K562 (cell line): ENCODE data around the gene ADGRE1. TPM values are rescaled to one million over a fixed set of nuclear protein-coding genes. Genes with fewer than 3 reads are reported as not detected.

Experiments used
- ATAC-seq: fragments of 200-7000 bp; cut with Tn5 transposase; 3 replicates; pipeline ENCODE4 v1.9.1; 2020; ENCODE audit warnings: moderate library complexity
- BruUV-seq: library from RNA; stranded (reverse); fragments of 400-500 nt; replicated peaks from 2 replicates; lab custom pipeline; 2021; lab: Mats Ljungman, UMichigan
- CTCF ChIA-PET: fragments of 300-600 bp; formaldehyde crosslinking; extraction: SDS; loops from one replicate; lab custom pipeline; 2021; ENCODE audit warnings: low intra/inter-chr PET ratio; lab: Yijun Ruan, JAX
- POLR2A ChIA-PET: fragments of 300-600, 350-650 bp; sonication (Branson Sonifier 250); formaldehyde crosslinking; extraction: SDS; loops from one replicate; lab custom pipeline; 2021; ENCODE audit warnings: antibody characterized with exemption, inconsistent platforms; lab: Yijun Ruan, JAX
- DNase-seq, 4 experiments: peaks; one replicate each; pipeline versions ENCODE4 v3.0.0 to v3.0.0-alpha.2; 2011 to 2018; ENCODE audit warnings: low spot score in 3 of 4, mixed read lengths in 3 of 4; ENCODE audit errors: extremely low read depth in 1 of 4
- FAIRE-seq: peaks from 2 replicates; lab custom pipeline; 2011; peaks lifted over from hg19 to GRCh38; lab: Jason Lieb, UNC
- H2AFZ ChIP-seq: 2 replicates; pipeline ENCODE4 v1.6.0; 2011; ENCODE audit warnings: low read depth, low read length, control low read depth, inconsistent platforms
- H3K27ac ChIP-seq: fragments of 200-600 bp; 3 replicates; pipeline ENCODE4 v1.8.0; 2011; ENCODE audit warnings: low read depth, mild to moderate bottlenecking, control low read depth, inconsistent platforms, low read length, moderate library complexity, mixed read lengths; ENCODE audit errors: extremely low read depth
- H3K27me3 ChIP-seq, 2 experiments: fragments of 300-600 bp in 1 of 2; 2 replicates in 1 of 2; 3 replicates in 1 of 2; pipeline versions ENCODE4 v1.6.0 to v1.8.0; 2011; ENCODE audit warnings: inconsistent platforms in 2 of 2, low read length in 2 of 2, mild to moderate bottlenecking in 1 of 2, mixed read lengths in 1 of 2, moderate library complexity in 1 of 2; ENCODE audit not compliant: control insufficient read depth in 2 of 2, insufficient read depth in 2 of 2
- H3K36me3 ChIP-seq: fragments of 300-600 bp; 3 replicates; pipeline ENCODE4 v1.8.0; 2011; ENCODE audit warnings: mild to moderate bottlenecking, low read length, inconsistent platforms; ENCODE audit not compliant: control insufficient read depth, insufficient read depth
- H3K4me1 ChIP-seq, 2 experiments: fragments of 200-600 bp in 1 of 2; replicated peaks in 1 of 2; 2 replicates in 1 of 2; 3 replicates in 1 of 2; pipeline versions ENCODE4 v1.5.1 to v1.8.0; 2011; ENCODE audit warnings: inconsistent platforms in 2 of 2, low read length in 2 of 2, mild to moderate bottlenecking in 1 of 2, mixed read lengths in 1 of 2, moderate library complexity in 1 of 2; ENCODE audit not compliant: control insufficient read depth in 2 of 2, insufficient read depth in 2 of 2
- H3K4me2 ChIP-seq: 2 replicates; pipeline ENCODE4 v1.6.1; 2011; ENCODE audit warnings: low read length, control low read depth, inconsistent platforms, mixed read lengths; ENCODE audit not compliant: insufficient read depth
- H3K4me3 ChIP-seq: fragments of 200-600 bp; sonication (generic), shearing (Covaris generic); 2 replicates; pipeline ENCODE4 v1.5.1; 2016; ENCODE audit warnings: control low read depth, inconsistent platforms
- H3K79me2 ChIP-seq: fragments of 200-600 bp; 3 replicates; pipeline ENCODE4 v1.8.0; 2011; ENCODE audit warnings: low read length, inconsistent platforms; ENCODE audit not compliant: control insufficient read depth, insufficient read depth
- H3K9ac ChIP-seq, 2 experiments: 2 replicates each; pipeline versions ENCODE4 v1.6.0 to v1.6.1; 2011; ENCODE audit warnings: low read depth in 2 of 2, low read length in 2 of 2, control low read depth in 1 of 2, inconsistent platforms in 1 of 2, mild to moderate bottlenecking in 1 of 2, mixed read lengths in 1 of 2; ENCODE audit not compliant: insufficient read depth in 1 of 2
- H3K9me1 ChIP-seq: one replicate; pipeline ENCODE4 v1.6.0; 2011; ENCODE audit warnings: inconsistent platforms, mild to moderate bottlenecking, low read length, moderate library complexity; ENCODE audit not compliant: control insufficient read depth, insufficient read depth
- H3K9me3 ChIP-seq: replicated peaks from 2 replicates; pipeline ENCODE4 v1.5.1; 2011; ENCODE audit warnings: low read depth, low read length, inconsistent platforms; ENCODE audit not compliant: control insufficient read depth, insufficient read depth
- H4K20me1 ChIP-seq: replicated peaks from 2 replicates; pipeline ENCODE4 v1.6.1; 2011; ENCODE audit warnings: low read length, inconsistent platforms, mixed read lengths; ENCODE audit not compliant: control insufficient read depth, insufficient read depth
- BDP1 ChIP-seq: IDR thresholded peaks from 3 replicates; pipeline ENCODE4 v1.6.1; 2011; ENCODE audit not compliant: insufficient read length, insufficient read depth
- DACH1 ChIP-seq: fragments of 450-650 bp; IDR thresholded peaks from 2 replicates; pipeline ENCODE4 v1.6.1; 2018; ENCODE audit not compliant: partially characterized antibody
- FOS ChIP-seq: IDR thresholded peaks from 3 replicates; pipeline ENCODE4 v1.6.1; 2011; ENCODE audit not compliant: insufficient read length; ENCODE audit errors: extremely low read depth
- KDM1A ChIP-seq, 2 experiments: fragments of 450-650 bp; IDR thresholded peaks; 2 replicates each; pipeline ENCODE4 v1.6.1; 2016; ENCODE audit warnings: mild to moderate bottlenecking in 2 of 2
- MECOM ChIP-seq: fragments of 250-450 bp; sonication (Bioruptor Pico); IDR thresholded peaks from 2 replicates; pipeline ENCODE4 v1.8.0; 2022; ENCODE audit warnings: inconsistent platforms
- POLR2H ChIP-seq: IDR thresholded peaks from 2 replicates; pipeline ENCODE4 v1.6.1; 2016; ENCODE audit warnings: missing genetic modification characterization, low read depth, mild to moderate bottlenecking, control low read depth, missing compliant biosample characterization, moderate library complexity
- TSC22D4 ChIP-seq: fragments of 450-650 bp; IDR thresholded peaks from 2 replicates; pipeline ENCODE4 v1.6.1; 2016; ENCODE audit warnings: missing genetic modification characterization, missing biosample characterization, control low read depth
- ZC3H4 ChIP-seq: sonication (generic); formaldehyde crosslinking; IDR thresholded peaks from 2 replicates; pipeline ENCODE4 v1.9.0; 2021; ENCODE audit warnings: missing genetic modification reagents, borderline replicate concordance
- WGBS: fragments of 100-300 bp; shearing (Covaris generic); methylation state at CpG from one replicate; pipeline ENCODE4 v1.1.6; 2016; ENCODE audit warnings: low coverage, mixed read lengths; ENCODE audit not compliant: insufficient coverage; ENCODE audit errors: missing lambda C conversion rate; 5-methylcytosine and 5-hydroxymethylcytosine counted together
- in situ Hi-C: fragments of 300-500 bp; cut with MboI; formaldehyde crosslinking; loops from 4 replicates; pipeline ENCODE4 v1.15.0; 2018; ENCODE audit warnings: inconsistent platforms, mixed read lengths
- intact Hi-C: fragments of 100-400 bp; cut with micrococcal nuclease; formaldehyde crosslinking; loops from 2 replicates; pipeline ENCODE4 v1.14.2; 2022
- polyA plus RNA-seq, 8 experiments: library from polyadenylated mRNA; depleted of rRNA in 4 of 8; stranded (reverse) in 5 of 8; unstranded in 3 of 8; fragments of >200 nt; fragmentation: Nextera tagmentation in 2 of 8; fragmentation: Illumina TruSeq in 1 of 8; extraction: Ambion mirVana in 2 of 8; extraction: Trizol in 1 of 8; gene quantifications; 2 replicates each; pipeline versions ENCODE4 v1.2.1 to v1.2.3, GENCODE V29; 2011 to 2014; ENCODE audit warnings: inconsistent platforms in 1 of 8, missing spikeins in 1 of 8
- total RNA-seq, 7 experiments: library from RNA; depleted of rRNA in 6 of 7; stranded (reverse); fragments of >200 nt in 6 of 7; fragmentation: Illumina TruSeq in 2 of 7; extraction: Trizol in 2 of 7; gene quantifications; 2 replicates each; pipeline versions ENCODE4 v1.2.1 to v1.2.3, GENCODE V29; 2011 to 2021; ENCODE audit warnings: low replicate concordance in 1 of 7
- TF ChIP-seq, protein P1 (sequence below): fragments of 450-650 bp; IDR thresholded peaks from 2 replicates; pipeline ENCODE4 v1.6.1; 2016; ENCODE audit warnings: antibody characterized with exemption
- TF ChIP-seq, protein P2 (sequence below): fragments of 250-450 bp; sonication (Bioruptor Pico); IDR thresholded peaks from 2 replicates; pipeline ENCODE4 v1.5.0; 2021; ENCODE audit warnings: mild to moderate bottlenecking, borderline replicate concordance

ADGRE1 gene
- total and polyA plus RNA-seq, 9 of the 15 experiments (the other 6 are each of a cell fraction or from before 2014, with no cell fraction given), result 0.09 to 0.49 (median 0.25) TPM; not detected in 1

DNA sequence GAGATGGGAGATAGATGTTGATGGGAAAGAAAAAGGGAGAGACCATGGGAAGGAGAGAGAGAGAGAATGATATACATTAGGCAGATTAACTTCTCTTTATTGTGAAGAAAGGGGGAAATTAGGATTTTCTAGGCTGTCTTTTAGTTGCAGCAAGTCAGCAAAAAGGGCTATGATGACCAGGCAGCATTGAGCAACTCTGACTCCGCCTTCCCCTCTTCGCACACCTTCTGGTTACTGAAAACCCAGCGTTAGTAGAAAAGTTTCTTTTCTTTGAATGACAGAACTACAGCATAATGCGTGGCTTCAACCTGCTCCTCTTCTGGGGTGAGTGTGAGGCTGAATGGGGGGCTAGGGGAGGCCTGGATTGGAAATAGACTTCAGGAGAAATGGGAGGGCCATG is at the start of gene ADGRE1 (continued):
- TF ChIP-seq BDP1, result no peak
- TF ChIP-seq, all 486 proteins: peak for 7

DNA sequence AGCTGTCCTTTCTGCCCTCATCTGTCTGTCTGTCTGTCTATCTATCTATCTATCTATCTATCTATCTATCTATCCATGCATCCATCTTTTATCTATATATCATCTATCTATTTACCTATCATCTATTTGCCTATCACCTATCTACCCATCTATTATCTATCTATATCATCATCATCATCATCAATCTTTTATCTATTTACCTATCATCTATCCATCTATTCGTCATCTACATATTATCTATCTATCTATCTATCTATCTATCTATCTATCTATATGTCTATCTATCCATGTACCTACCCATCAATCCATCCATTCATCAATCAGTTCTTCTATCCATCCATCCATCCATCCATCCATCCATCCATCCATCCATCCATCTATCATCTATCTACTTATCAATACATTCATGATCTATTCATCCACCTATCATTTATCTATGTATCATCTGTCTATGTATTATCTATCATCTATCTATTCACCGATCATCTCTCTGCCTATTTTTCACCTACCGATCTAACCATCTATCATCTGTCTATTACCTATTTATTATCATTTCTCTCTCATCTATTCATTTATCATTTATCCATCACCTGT is 49.2 kb upstream of the ADGRE1 start:
- H3K9me3 ChIP-seq, result no peaks in the 10 kb centered on the region
- ATAC-seq, result no peak
- in situ Hi-C loops, result no loop called here
- no peak overlapping the region for H3K4me2 ChIP-seq
- no peak overlapping the region for H3K4me3 ChIP-seq
- H3K9me1 ChIP-seq, result no peaks in the 10 kb centered on the region
- TF ChIP-seq FOS, result no peak
- TF ChIP-seq TSC22D4 (tag), result no peak
- no peak for TF ChIP-seq MECOM
- no peak for TF ChIP-seq ZC3H4
- peak; percentile 95 for TF ChIP-seq DACH1
- no peak for TF ChIP-seq POLR2H (tag)
- peak in 1 of 2 experiments; percentile 7; a peak in 1 of 4 replicates for TF ChIP-seq KDM1A (IDR thresholded peaks at IDR 0.05)
- TF ChIP-seq, protein P1, sequence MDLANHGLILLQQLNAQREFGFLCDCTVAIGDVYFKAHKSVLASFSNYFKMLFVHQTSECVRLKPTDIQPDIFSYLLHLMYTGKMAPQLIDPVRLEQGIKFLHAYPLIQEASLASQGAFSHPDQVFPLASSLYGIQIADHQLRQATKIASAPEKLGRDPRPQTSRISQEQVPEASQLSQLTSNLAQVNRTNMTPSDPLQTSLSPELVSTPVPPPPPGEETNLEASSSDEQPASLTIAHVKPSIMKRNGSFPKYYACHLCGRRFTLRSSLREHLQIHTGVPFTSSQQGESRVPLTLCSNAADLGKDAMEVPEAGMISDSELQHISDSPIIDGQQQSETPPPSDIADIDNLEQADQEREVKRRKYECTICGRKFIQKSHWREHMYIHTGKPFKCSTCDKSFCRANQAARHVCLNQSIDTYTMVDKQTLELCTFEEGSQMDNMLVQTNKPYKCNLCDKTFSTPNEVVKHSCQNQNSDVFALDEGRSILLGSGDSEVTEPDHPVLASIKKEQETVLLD, result 0 out of 2 replicates have a peak, but pooled peaks have one; percentile 63
- TF ChIP-seq, protein P2, sequence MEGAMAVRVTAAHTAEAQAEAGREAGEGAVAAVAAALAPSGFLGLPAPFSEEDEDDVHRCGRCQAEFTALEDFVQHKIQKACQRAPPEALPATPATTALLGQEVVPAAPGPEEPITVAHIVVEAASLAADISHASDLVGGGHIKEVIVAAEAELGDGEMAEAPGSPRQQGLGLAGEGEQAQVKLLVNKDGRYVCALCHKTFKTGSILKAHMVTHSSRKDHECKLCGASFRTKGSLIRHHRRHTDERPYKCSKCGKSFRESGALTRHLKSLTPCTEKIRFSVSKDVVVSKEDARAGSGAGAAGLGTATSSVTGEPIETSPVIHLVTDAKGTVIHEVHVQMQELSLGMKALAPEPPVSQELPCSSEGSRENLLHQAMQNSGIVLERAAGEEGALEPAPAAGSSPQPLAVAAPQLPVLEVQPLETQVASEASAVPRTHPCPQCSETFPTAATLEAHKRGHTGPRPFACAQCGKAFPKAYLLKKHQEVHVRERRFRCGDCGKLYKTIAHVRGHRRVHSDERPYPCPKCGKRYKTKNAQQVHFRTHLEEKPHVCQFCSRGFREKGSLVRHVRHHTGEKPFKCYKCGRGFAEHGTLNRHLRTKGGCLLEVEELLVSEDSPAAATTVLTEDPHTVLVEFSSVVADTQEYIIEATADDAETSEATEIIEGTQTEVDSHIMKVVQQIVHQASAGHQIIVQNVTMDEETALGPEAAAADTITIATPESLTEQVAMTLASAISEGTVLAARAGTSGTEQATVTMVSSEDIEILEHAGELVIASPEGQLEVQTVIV, result no peak
- TF ChIP-seq, all 486 proteins: peak for 3
- Histone ChIP-seq H3K36me3 (no peaks in the 10 kb centered on the region), H3K4me1 (no peaks in the 10 kb centered on the region), H4K20me1 (no peaks in the 10 kb centered on the region), H3K79me2 (no peaks in the 10 kb centered on the region), H3K27me3 (no peaks in the 10 kb centered on the region), H3K27ac (no peak overlapping the region), H3K9ac (no peak overlapping the region), H2AFZ (no peak overlapping the region)
- BruUV-seq, result no TSS peak
- 51% methylated on average over 3 of the region's 3 CpGs for WGBS
- DNase-seq (no peak), FAIRE-seq (no peak)
- CTCF ChIA-PET, result no interaction called here
- POLR2A ChIA-PET, result no interaction called here
- intact Hi-C loops, result no loop called here
